GM21367 (cell line): ENCODE data around the gene ARL6IP4.

Experiments used
- ATAC-seq: cut with Tn5 transposase; IDR thresholded peaks from one replicate; pipeline ENCODE4 v1.9.1; 2021; ENCODE audit not compliant: unreplicated experiment

ARL6IP4 gene

DNA sequence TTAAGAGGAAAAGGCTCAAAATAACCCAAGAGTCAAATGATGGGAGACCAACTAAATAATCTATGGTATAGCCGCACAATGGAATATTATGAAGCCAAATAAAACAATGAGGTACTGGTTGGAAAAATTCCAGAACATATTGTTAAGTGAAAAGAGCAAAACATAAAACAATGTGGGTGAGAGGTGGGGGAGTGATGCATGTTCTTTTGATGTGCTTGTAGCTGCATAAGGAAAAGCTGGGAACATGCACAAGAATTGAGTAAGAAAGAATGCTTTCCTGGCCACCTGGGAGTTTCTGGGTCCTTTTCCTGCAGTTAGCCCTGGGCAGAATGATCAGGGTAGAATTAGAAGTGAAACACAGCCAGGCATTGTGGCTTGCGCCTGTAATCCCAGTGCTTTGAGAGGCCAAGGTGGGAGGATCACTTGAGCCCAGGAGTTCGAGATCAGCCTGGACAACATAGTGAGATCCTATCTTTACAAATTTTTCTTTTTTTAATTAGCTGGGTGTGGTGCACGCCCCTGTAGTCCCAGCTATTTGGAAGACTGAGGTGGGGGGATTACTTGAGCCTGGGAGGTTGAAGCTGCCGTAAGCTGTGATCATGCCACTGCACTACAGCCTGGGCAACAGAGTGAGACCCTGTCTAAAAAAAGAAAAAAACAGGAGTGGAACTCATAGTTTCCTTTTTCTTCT lies 22.1 kb upstream of the ARL6IP4 start:
- ATAC-seq: no peak

DNA sequence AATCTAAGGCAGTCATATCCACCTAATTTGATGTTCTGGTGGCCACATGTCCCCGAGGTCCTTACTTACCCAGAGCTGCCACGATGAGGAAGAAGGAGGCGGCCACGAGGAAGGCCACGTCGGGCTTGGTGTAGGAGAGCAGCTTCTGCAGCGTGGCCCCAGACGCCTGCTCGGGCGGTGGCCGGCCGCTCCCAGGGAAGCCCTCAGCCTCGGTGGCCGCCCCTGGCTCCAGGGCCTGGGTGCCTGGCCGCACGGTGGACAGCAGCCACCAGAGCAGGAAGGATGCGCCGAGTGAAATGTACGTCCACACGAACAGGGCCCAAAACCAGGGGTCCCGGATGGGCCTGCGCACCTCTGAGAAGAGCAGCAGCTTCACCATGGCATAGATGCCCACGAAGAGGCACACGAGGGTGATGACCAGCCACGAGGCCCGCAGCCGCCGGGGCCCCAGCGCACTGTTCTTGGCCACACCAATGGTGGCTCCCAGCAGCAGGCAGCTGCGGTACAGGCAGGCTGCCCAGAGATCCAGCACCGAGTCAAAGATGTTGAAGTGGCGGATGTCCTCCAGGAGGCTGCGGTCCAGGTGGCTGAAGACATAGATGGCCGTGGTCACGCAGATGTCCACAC lies 20.8 kb upstream of the ARL6IP4 start:
- no peak for ATAC-seq

DNA sequence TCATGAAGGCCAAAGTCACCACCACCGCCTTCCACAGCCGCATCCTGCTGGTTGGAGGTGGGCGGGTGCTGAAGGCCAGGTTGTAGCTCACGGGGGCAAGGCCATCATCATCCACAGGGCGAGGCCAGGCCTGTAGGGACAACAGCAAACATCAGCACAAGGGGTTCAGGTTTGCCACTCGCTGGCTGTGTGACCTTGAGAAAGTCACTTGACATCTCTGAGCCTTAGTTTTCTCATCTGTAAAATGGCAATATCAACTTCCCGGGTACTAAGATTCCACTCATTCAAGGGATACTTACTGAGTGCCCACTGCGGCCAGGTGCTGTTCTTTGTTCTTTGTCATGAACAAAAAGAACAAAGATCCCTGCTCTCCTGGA lies 20.3 kb upstream of the ARL6IP4 start:
- no peak for ATAC-seq

DNA sequence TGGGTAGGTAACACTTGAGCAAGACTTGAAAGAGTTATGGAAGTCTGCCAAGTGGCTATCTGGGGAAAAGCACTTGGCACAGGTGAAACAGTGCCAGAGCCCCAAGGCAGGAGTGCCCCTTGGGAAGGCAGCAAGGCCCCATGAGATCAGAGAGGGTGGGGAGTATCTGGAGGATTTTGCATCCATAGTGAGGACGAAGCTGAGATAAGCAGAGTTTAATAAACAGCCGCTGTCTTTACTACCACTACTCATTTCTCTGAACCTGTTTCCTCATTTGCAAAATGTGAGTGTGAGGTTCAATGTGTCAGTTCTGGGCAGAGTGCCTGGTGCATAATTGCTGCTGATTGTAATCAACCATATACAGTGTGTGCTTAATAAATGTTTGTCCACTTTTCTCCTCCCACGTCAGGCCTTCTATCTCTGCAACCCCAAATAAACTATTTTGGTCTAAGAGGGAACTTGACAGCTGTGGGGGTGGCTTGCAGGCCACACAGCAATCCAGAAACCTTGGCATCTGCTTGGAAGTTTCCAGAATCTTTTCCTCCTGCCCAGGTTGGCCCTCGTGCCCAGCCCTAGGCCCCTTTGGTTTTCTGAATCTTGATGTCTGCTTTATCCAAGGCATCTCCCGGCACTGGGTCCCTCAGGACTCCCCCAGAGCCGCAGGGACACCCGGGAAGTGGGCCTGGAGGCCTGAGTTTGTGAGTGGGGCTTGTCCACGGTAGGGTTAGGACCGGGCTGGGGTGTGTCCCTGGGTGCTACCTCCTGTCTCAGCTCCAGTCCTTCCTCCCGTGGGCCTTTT lies 18.8 kb upstream of the ARL6IP4 start:
- no peak for ATAC-seq

DNA sequence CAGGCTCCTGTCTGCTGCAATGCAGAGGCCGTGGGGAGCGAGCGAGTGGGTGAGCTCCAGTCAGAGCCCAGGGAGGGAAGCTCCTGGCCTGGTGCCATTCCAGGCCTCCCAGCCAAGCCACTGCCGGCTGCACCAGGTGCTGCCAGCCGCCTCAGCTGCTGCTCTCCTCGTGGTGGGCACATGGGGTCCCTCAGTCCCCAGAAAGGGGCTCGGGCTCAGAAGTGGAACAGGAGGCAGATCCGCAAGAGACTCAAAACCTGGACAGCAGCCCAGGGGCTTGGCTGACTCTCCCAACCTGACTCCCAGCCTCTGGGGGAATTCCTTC lies 16.6 kb upstream of the ARL6IP4 start:
- no peak for ATAC-seq

DNA sequence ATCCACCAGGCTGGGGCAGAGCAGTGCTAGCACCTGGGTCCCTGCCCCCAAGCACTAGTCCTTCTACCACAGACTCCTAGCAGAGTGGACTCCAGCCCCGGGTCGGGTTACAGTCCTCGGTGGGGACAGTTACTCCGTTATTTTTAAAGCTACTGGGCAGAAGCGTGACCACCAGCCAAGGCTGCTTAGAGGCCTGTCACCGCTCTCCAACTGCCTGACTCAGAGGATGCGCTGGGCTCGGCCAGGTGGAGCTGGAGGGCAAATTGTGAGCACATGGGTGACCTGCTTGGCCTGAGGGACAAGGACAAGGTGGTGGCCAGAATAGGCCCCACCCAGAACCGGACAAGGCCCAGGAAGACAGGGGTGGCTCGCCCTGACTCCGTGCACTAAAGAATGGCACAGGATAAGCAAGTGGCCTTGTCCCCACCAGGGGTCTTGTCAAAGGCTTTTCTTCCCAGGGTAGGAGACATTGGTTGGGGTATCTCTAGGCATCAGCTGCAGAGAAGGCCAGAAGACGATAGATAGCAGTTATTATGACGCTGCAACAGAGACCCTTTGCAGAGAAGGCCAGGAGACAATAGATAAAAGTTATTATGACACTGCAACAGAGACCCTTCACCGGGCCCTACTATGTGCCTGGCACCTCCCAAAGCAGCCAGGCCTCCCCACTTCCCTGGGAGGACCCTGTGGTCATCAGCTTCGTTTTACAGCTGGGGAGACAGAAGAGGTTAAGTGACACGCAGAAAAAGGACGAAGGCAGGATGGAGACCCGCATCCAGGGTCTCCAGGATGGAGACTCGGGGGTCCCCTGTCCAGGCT lies 15.8 kb upstream of the ARL6IP4 start:
- no peak for ATAC-seq

DNA sequence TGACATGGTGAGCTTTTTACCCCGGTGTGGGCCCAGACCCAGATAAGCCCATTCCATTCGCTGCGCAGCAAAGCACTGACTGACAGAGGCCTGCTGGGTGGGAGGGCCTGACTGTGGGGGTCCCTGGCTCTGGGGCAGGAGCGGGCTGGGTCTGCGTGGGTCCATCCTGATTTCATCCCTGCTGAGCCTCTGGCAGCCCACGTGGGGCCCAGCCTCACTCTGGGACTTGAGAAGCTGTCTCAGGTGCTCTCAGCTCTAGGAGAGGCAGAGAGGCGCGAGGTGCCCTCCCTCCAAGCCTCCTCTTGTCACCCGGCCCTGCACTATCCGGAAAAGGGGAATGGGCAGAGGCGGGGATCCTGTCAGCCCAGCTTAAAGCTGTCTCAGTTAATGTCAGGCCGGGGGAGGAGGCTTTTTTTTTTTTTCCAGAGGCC lies 15.1 kb upstream of the ARL6IP4 start:
- no peak for ATAC-seq

DNA sequence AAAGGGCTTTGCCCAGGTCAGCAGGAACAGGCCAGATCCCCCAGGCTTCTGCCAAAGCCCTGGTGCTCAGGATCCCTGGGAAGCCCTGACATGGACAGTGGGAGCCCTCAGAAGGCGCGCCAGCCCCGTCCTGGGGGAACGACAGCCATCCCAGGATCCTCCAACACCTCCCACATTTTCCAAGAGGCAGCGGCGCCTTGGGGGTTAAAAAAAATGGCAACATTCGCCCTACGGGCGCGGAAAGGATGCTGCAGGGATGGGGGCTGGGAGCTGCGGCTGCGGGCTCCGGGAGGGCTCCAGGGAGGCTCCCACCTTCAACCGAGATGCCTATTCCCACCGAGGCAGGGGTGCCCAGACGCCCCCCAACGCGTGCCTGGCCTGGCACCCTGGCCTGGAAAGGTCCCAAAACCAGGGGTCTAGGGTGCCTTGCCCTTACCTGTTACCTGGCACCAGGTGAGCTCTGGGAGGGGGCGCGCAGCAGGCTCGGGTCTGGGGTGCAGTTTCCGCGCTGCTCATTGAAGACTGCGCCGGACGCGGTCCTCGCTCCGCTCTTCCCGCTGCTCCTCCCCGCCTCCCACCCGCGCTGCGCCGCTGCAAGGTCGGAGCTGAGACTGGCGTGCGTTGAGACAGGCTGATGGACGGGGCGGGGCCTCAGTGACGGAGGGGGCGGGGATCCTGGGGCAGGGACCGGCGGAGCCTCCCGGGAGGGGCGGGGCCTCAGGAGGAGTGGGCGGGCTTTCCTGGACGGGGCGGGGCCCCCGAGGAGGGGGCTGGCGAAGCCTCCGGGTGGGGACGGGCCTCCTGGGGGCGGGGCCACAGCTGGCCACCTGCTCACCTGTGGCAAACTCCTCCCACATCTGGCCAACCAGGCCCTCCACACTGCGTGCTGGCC lies 14.4 kb upstream of the ARL6IP4 start, which contains the start of gene ABCB9:
Gene ABCB9 (minus strand): TSS at position 613 of the 892 bp plus-strand sequence. CDS start 6,228 bp downstream, outside the sequence.
- ATAC-seq: peak; percentile 64

DNA sequence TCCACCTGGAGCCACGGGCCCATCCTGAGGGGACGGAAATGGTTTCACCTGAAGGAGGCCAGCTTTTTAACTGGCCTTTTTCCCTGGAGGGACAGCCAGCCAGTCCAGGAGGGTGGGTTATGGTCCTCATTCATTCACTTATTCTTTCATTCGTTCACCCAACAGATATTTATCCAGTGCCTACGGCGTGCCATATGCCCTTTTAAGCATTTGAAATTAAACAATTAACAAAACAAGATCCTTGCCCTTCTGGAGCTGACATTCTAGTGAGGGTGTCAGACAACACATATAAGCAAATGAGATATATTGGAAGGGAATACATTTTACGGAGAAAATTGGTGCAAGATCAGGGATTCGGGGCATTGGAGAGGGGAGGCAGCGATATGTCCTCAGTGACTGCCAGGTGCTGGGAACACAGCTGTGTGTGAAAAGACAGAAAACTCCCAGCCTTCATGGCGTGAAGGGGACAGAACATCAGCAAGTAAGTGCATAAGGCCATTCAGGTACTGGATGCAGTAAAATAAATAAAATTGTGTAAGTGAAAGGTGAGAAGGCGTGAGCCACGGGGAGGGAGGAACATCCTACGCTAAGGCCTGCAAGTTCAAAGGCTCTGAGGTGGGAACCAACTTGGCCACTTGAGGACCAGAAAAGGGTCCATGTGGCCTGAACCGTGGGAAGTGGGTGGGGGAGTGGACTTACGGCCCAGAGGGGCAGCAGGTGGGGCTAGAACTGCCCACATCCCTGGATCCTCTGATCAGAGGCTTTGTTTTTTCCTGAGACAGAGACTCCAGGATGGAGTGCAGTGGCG lies 13.5 kb upstream of the ARL6IP4 start:
- ATAC-seq: no peak

DNA sequence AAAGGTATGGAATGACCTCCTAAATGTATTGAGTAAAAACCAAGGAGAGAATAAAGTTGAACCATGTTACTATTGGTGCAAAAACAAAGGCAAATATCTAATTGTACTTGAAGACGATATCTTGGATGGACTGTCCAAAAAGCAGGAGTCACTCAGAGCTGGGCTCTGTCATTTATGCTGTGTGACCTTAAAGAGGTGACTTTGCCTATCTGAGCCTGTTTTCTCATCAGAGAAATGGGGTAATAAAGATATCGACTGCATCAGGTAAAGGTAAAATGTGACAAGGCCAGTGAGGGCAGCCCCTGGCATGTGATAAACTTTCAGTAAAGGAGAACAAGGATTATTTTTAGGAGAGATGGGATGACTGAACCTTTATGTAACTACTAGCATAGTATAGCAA lies 12.4 kb upstream of the ARL6IP4 start:
- ATAC-seq: no peak

DNA sequence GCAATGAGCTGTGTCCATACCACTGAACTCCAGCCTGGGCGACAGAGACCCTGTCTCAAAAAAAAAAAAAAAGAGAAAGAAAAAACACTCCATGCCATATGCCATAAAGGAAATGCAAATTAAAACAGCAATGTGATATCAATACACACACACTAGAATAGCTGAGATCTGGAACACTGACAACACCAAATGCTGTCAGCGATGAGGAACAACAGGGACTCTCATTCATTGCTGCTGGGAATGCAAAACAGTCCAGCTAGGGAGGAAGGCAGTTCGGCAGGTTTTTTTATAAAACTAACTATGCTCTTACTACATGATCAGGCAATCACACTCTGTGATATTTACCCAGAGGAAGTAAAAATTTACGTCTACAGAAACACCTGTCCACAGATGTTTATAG lies 10.8 kb upstream of the ARL6IP4 start:
- no peak for ATAC-seq

DNA sequence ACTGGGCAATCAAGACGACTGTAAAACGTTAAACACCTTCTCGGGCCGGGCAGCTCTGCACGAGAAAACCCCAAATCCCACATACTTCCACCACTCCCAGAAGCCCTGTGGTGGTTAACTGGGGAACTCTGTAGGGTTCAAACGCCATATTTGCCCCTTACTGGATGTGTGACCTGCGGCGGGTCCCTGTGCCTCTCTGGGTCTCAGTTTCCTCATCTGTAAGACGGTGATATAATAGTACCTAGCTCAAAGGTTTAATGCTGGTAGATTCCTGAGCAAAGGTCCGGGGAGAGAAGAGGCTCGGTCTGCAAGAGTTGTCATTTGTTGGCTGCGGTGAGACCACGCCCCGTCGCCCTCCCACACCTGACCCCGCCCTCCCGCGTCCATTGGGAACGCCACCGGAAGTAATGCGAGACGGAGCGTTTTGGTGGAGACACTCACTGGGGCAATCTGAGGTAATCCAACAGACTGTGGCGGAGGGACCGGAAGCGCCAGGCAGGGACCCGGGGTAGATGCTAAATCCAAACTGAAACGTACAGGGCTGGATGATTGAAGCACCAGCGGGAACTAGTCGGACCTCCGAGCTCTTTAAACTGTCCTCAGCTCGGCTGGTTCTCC lies 6.1 kb upstream of the ARL6IP4 start:
- peak; percentile 66 for ATAC-seq

DNA sequence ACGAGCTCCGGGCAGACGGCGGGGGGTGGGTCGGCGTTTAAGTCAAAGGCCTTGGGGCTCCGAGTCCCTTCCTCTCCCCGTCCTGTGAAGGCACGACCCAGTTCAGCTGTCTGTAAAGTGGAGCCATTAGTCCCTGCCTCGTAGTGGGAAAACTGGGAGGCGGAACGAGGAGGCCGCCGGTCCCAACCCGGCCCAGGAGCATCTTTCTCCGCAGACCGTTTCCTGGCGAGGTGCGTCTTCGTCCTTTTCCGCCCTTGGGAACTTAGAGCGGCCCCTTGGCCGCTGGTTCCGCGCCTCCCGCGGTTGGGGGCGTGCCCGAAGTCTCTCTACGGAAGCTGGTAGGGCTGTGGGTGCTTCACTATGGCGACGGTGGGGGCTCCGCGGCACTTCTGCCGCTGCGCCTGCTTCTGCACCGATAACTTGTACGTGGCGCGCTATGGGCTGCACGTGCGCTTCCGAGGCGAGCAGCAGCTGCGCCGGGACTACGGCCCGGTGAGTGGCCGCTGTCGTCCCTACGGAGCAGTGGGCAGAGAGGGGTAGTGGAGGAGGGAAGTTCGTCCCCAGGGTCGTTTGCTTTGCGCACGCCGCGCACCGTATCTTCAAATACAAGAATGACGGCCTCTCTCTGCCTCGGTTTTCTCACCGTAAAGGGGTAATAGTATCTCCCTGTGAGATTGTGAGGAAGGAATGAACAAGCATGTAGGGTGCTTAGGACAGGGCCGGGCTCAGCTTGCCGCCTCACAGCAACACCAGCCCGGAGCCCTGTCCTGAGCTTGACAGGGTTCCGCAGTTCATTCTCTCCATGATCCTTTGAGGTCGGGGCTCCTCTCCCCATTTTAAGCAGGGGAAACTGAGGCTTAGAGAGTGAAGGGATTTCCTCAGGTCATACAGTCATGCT lies 5.3 kb upstream of the ARL6IP4 start, which contains the start of gene OGFOD2:
Gene OGFOD2 (plus strand): TSS at position 353 of the 898 bp plus-strand sequence. CDS start 8 bp downstream, at position 361.
- peak; percentile 63 for ATAC-seq

DNA sequence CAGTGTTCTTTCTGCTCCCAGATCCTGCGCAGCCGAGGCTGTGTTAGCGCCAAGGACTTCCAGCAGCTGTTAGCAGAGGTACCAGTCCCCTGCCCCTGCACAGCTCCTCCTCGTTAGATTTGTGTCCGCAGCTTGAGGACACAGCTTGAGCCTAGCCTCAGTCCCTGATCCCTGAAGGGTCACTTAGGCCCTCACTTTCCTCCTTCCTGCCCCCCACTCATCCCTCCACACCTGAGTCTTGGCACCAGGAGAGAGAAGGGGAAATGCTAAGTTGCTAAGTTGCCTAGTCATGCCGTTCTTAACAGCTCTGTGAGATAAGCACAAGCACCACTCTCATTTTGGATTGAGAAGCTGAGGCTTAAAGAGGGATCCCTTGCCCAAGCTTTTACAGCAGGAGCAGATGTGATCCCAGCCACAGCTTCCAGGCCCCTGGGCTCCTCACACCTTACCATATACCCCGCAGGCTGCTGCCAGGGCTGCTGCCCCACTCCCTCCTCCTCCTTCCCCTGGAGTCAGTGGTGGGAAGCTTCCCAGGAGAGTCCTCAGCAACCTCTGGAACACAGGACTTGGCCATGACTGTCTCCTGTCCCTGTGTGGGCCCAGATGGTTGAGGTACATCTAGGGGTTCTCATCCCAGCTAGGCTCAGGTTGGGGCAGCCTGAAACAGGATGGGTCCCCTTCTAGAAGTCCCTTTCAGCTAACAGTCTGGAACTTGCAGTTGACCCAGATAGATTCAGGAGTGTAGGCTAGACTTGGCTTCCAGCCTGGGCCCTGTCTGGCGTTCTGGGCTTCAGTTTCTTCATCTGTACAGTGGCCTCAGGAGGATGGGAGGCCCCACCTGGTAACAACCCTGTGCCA lies 4.5 kb upstream of the ARL6IP4 start:
- no peak for ATAC-seq

DNA sequence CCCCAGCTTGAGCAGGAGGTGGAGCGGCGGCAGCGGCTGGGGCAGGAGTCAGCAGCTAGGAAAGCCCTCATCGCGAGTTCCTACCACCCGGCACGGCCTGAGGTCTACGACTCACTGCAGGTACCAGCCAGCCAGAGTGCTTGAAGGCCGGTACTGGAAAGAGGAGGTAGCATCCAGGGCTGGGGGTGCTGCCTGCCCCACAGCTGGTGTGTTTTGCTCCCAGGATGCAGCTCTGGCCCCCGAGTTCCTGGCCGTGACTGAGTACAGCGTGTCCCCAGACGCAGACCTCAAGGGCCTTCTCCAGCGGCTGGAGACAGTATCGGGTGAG lies 3.9 kb upstream of the ARL6IP4 start:
- ATAC-seq: no peak

DNA sequence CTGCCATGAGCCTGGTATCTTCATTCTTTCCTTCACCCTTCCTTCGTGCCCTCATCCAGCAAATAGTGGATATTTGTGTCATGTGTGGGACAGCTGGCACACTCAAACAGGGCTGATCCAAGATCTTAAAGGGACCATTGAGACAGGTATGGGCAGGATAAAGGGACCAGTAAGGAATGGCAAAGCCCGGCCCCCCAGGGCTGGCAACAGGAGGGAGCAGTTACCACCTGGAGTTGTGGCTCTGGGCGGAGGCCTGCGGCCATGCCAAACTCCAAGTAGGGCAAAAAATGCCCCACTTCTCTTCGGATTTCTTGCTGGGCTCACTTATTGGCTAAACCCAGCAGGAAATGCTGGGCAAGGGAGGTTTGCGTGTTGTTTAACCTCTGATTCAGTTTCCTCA lies 3.3 kb upstream of the ARL6IP4 start:
- no peak for ATAC-seq
